Upper lobe of left lung (tissue), 6 donors: Measurements from ENCODE around the gene CLTCL1. TPM values are rescaled to one million over a fixed set of nuclear protein-coding genes. Genes with fewer than 3 reads are reported as not detected.

Experiments
- ATAC-seq, 2 donors: fragments of 200-7000 bp; cut with Tn5 transposase; one replicate each; pipeline ENCODE4 v1.9.1; 2022; ENCODE audit warnings: mild to moderate bottlenecking in 2 of 2, moderate library complexity in 2 of 2; ENCODE audit not compliant: low FRiP score in 2 of 2
- DNase-seq, 2 donors: peaks; one replicate each; pipeline ENCODE4 v3.0.0-alpha.2; 2019 to 2020
- H3K27ac ChIP-seq, 4 donors: fragments of 200-600 bp; sonication (generic); one replicate each; pipeline ENCODE4 v1.5.1; 2016 to 2019
- H3K27me3 ChIP-seq, 4 donors: fragments of 200-600 bp; sonication (generic); one replicate each; pipeline ENCODE4 v1.5.1; 2017 to 2019
- H3K36me3 ChIP-seq, 4 donors: fragments of 200-600 bp; sonication (generic); one replicate each; pipeline ENCODE4 v1.5.1; 2016 to 2019
- H3K4me1 ChIP-seq, 4 donors: fragments of 200-600 bp; sonication (generic); one replicate each; pipeline ENCODE4 v1.5.1; 2018 to 2019
- H3K4me3 ChIP-seq, 4 donors: fragments of 200-600 bp; sonication (generic); one replicate each; pipeline ENCODE4 v1.5.1; 2017 to 2019; ENCODE audit warnings: mild to moderate bottlenecking in 2 of 4, moderate library complexity in 1 of 4
- H3K9me3 ChIP-seq, 4 donors: fragments of 200-600 bp; sonication (generic); one replicate each; pipeline ENCODE4 v1.5.1; 2018 to 2019
- EP300 ChIP-seq, 4 donors: sonication (generic); formaldehyde crosslinking; IDR thresholded peaks; one replicate each; pipeline ENCODE4 v1.5.1; 2017; ENCODE audit warnings: antibody characterized with exemption in 4 of 4, control low read depth in 2 of 4
- POLR2A ChIP-seq, 4 donors: fragments of 450-650 bp; IDR thresholded peaks; one replicate each; pipeline ENCODE4 v1.5.1; 2016 to 2017; ENCODE audit warnings: antibody characterized with exemption in 4 of 4, mild to moderate bottlenecking in 2 of 4
- POLR2AphosphoS5 ChIP-seq, 2 donors: sonication (generic); formaldehyde crosslinking; IDR thresholded peaks; one replicate each; pipeline ENCODE4 v1.5.1; 2017; ENCODE audit warnings: antibody characterized with exemption in 2 of 2
- WGBS, 2 donors: methylation state at CpG; one replicate each; pipeline ENCODE4 v1.1.5; 2017 to 2018; 5-methylcytosine and 5-hydroxymethylcytosine counted together
- total RNA-seq, 6 donors: library from RNA; depleted of rRNA in 4 of 6; stranded (reverse); fragments of >200 nt in 4 of 6; gene quantifications; one replicate each; pipeline versions ENCODE4 v1.1.0 to v1.2.1, GENCODE V29; 2016 to 2021
- TF ChIP-seq, protein P1 (sequence below), 6 experiments: fragments of 450-650 bp in 4 of 6; fragments of 200-600 bp in 2 of 6; sonication (generic) in 2 of 6; IDR thresholded peaks; one replicate each; pipeline ENCODE4 v1.5.1; 2016 to 2019; ENCODE audit warnings: antibody characterized with exemption in 6 of 6
- donor health status: DM: no; HTN: no; CAD: no; lungs with moderate emphysema.
- donor health status: DM: no; HTN: yes; CAD: no; lungs with severe emphysema.

The CLTCL1 gene
- total RNA-seq, 6 donors from 2014 or later = 3.0 to 14.7 (median 6.0) TPM

DNA sequence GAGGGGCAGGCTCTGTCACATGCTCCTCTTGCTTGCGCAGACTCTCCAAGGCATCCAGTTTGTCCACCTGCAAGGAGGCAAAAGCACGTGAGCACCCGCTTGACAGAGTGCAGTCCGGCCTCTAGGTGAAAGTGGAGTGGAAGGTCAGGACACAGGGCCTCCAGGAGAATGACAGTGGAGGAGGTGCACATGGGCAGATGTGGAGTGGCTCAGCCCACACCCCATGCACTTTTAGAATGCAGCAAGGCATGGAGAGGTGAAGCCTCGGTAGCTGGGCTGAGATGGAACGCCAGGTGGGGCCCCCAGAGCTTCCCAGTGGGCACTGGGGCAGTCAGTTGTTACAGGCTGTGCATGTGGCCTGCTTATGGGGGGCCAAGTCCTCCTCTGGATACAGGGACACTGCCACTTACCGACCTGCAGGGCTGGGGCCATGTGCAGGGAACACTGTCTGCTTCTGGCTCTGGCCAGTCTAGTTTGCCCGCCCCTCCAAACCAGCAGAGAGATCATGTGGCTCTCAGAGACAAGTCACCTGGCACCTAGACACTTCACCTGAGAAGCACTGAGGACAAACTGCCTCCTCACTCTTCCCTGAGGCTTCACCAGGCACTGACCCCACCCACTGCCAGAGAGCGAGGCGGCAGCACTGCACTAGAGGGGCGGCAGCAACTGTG is 110.6 kb downstream of the CLTCL1 start:
- Histone ChIP-seq H3K27ac (no peak overlapping the region), H3K4me1 (peaks cover 13 to 27% (median 21%) of the 10 kb centered on the region in 4 donors), H3K36me3 (peaks cover 0 to under 1% (median 0%) of the 10 kb centered on the region in 4 donors), H3K27me3 (no peaks in the 10 kb centered on the region), H3K4me3 (no peak overlapping the region), H3K9me3 (no peaks in the 10 kb centered on the region)
- WGBS, 2 donors = 91 to 95% methylated on average over 7 to 11 of the region's 11 CpGs
- TF ChIP-seq, protein P1, sequence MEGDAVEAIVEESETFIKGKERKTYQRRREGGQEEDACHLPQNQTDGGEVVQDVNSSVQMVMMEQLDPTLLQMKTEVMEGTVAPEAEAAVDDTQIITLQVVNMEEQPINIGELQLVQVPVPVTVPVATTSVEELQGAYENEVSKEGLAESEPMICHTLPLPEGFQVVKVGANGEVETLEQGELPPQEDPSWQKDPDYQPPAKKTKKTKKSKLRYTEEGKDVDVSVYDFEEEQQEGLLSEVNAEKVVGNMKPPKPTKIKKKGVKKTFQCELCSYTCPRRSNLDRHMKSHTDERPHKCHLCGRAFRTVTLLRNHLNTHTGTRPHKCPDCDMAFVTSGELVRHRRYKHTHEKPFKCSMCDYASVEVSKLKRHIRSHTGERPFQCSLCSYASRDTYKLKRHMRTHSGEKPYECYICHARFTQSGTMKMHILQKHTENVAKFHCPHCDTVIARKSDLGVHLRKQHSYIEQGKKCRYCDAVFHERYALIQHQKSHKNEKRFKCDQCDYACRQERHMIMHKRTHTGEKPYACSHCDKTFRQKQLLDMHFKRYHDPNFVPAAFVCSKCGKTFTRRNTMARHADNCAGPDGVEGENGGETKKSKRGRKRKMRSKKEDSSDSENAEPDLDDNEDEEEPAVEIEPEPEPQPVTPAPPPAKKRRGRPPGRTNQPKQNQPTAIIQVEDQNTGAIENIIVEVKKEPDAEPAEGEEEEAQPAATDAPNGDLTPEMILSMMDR (IDR thresholded peaks at IDR 0.05) = no peak
- TF ChIP-seq EP300 (IDR thresholded peaks at IDR 0.05) = no peak
- TF ChIP-seq POLR2A (IDR thresholded peaks at IDR 0.05) = no peak
- no peak for TF ChIP-seq POLR2AphosphoS5 (IDR thresholded peaks at IDR 0.05)
- ATAC-seq (no peak), DNase-seq (no peak)

DNA sequence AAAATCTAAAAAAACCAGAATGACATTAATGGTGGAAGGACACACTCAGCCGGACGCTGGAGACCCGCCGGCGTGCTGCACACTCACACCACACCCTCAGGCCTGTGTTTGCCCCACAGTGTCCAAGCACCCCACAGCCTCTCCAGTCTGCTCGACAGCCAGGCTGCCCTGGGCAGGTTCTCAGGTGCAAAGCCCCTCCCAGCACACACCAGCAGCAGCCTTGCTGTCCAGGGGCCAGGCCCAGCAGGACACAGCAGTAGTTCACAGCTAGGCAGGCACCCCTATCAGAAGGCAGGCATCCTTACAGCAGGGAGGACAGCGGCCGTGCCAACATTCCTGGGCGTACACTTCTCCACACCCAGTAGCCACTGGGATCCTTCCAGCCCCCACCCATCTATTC is 111.3 kb downstream of the CLTCL1 start:
- Histone ChIP-seq H3K9me3 (no peaks in the 10 kb centered on the region), H3K27me3 (no peaks in the 10 kb centered on the region), H3K4me3 (no peak overlapping the region), H3K27ac (peak overlapping the region in 1 of 4 donors; percentile 89), H3K36me3 (peaks cover 0 to 7% (median 0%) of the 10 kb centered on the region in 4 donors), H3K4me1 (peaks cover 13 to 30% (median 21%) of the 10 kb centered on the region in 4 donors)
- ATAC-seq = no peak
- TF ChIP-seq, protein P1 (IDR thresholded peaks at IDR 0.05) = no peak
- TF ChIP-seq POLR2A (IDR thresholded peaks at IDR 0.05) (no peak), POLR2AphosphoS5 (IDR thresholded peaks at IDR 0.05) (no peak), EP300 (IDR thresholded peaks at IDR 0.05) (no peak)
- DNase-seq = peak in 1 of 2 donors; percentile 55
- WGBS, 2 donors = 94% methylated on average over 7 to 9 of the region's 9 CpGs

DNA sequence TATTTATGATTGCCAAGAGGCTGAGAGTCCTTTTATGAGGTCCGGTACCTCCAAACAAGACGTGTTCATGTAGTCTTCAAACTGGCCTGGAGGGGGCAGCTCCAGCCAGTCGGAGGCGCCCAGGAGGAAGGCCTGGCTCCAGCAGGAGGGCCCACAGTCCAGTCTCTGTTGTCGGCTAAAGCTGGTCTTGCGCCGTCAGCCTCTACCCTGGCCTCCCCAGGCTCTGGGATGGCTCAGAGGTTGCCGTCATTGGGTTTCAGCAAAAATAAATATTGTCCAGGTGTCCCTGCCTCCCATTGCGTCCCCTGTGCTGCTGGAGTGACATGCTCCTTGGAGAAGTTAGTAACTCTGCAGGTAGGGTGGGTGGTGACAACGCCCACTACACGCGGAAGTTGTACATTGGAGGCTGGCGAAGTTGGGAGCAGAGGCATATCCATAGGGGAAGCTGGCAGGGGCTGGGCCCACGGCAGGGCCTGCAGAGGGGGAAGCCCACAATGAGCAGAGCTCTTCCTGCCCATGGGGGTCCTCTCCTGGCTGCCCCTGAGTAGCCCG is 111.9 kb downstream of the CLTCL1 start:
- peaks cover 17 to 36% (median 25%) of the 10 kb centered on the region in 4 donors for H3K4me1 ChIP-seq
- ATAC-seq (peak; percentile 87 to 90), DNase-seq (peak; percentile 74 to 86)
- H3K27me3 ChIP-seq = no peaks in the 10 kb centered on the region
- no peak for TF ChIP-seq POLR2AphosphoS5 (IDR thresholded peaks at IDR 0.05)
- TF ChIP-seq, protein P1 (IDR thresholded peaks at IDR 0.05) = peak; percentile 61 to 83 (median 72)
- H3K36me3 ChIP-seq = peaks cover 0 to 8% (median 0%) of the 10 kb centered on the region in 4 donors
- peak overlapping the region in 3 of 4 donors; percentile 78 to 98 (median 95) for H3K4me3 ChIP-seq
- 34 to 73% methylated on average over 5 to 14 of the region's 15 CpGs for WGBS, 2 donors
- H3K9me3 ChIP-seq = no peaks in the 10 kb centered on the region
- peak overlapping the region; percentile 51 to 89 (median 85) for H3K27ac ChIP-seq

DNA sequence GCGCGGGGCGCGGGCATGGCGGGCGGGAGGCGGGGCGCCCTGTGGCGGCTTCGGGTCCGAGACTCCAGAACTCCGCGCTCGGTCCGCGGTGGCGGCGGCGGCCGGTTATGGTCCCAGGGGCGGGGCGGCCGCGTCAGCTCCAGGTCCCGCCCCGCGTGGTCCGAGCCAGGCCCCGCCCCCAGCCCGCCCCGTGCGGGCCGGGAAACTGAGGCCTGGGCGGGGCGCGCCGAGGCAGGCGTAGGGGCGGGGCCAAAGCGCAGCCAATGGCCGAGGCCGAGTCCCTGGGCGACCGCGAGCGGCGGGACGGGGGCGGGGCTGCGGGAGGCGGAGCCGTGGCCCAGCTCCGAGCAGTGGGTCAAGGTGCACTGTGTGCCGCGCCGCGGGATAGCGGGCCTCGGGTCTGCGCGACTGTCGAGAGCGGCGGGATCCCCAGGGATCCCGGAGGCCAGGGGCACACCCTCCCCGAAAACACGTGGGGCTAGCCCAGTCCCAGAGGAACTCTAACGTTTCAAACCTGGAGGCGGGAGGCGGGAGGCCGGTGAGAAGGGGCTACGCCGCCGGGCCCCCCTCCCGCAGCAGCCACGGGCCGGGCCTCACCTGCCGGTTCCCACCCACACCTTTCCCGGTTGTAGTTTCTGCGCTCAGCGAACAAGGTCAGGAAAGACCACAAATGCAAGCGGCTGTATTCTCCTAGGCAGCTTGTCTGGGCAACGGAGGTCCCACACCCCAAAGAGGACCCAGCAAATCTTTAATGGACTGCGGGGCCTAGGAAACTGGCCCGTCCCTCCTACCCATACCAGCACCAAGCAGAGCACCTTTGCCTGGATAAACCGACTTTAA is 112.6 kb downstream of the CLTCL1 start, which contains the start of gene SLC25A1:
SLC25A1 (minus strand) TSS at position 80 of the 840 bp plus-strand sequence; CDS start at position 17, 63 bp downstream.
- peak; percentile 95 to 99 for DNase-seq
- peak within 1 kb of the TSS; percentile 78 to 98 (median 93) for H3K4me3 ChIP-seq
- peak within 1 kb of the TSS; percentile 83 to 89 (median 86) for H3K27ac ChIP-seq

More for the DNA sequence above, 112.6 kb downstream of the CLTCL1 start, which contains the start of gene SLC25A1:
- TF ChIP-seq, protein P1 (IDR thresholded peaks at IDR 0.05) = peak in 1 of 6 experiments; percentile 7
- TF ChIP-seq POLR2AphosphoS5 (IDR thresholded peaks at IDR 0.05) (peak in 1 of 2 donors; percentile 41), EP300 (IDR thresholded peaks at IDR 0.05) (no peak), POLR2A (IDR thresholded peaks at IDR 0.05) (peak in 2 of 4 donors; percentile 29 to 57)
- Histone ChIP-seq H3K27me3 (no peaks in the 10 kb centered on the region), H3K9me3 (no peaks in the 10 kb centered on the region), H3K36me3 (peaks cover 0 to 8% (median 0%) of the 10 kb centered on the region in 4 donors), H3K4me1 (peaks cover 24 to 41% (median 31%) of the 10 kb centered on the region in 4 donors)
- 0 to 2% methylated on average over 6 to 54 of the region's 86 CpGs for WGBS, 2 donors
- peak; percentile 89 to 95 for ATAC-seq
